SK-N-SH (cell line): Measurements from ENCODE around the gene QTRT2. TPM values are rescaled to one million over a fixed set of nuclear protein-coding genes. Genes with fewer than 3 reads are reported as not detected.

Experiments
- CTCF ChIA-PET: fragments of 300-600, 350-600 bp; formaldehyde crosslinking; extraction: SDS; loops from one replicate; lab custom pipeline; 2021; lab: Yijun Ruan, JAX
- POLR2A ChIA-PET: fragments of 350-600 bp; sonication (Branson Sonifier 250); formaldehyde crosslinking; extraction: SDS; loops from one replicate; lab custom pipeline; 2020; ENCODE audit warnings: antibody characterized with exemption, inconsistent platforms; lab: Yijun Ruan, JAX
- DNase-seq: peaks from one replicate; pipeline ENCODE4 v3.0.0; 2012
- H2AFZ ChIP-seq: fragments of 200-600 bp; sonication (generic); 2 replicates; pipeline ENCODE4 v1.8.1; 2016; ENCODE audit warnings: antibody characterized with exemption, mild to moderate bottlenecking, low read depth
- H3F3A ChIP-seq: fragments of 200-600 bp; sonication (generic); replicated peaks from 2 replicates; pipeline ENCODE3; 2016; ENCODE audit warnings: antibody characterized with exemption, mild to moderate bottlenecking; ENCODE audit not compliant: insufficient read depth
- H3K27ac ChIP-seq, 2 experiments: fragments of 200-500 bp in 1 of 2; fragments of 200-600 bp in 1 of 2; sonication (Bioruptor generic) in 1 of 2; sonication (generic), shearing (Covaris generic) in 1 of 2; 2 replicates each; pipeline versions ENCODE4 v1.5.1 to v1.6.1; 2014 to 2016; ENCODE audit warnings: low read depth in 2 of 2, inconsistent platforms in 1 of 2, low read length in 1 of 2, mild to moderate bottlenecking in 1 of 2, mixed read lengths in 1 of 2
- H3K27me3 ChIP-seq: fragments of 200-600 bp; sonication (generic), shearing (Covaris generic); 2 replicates; pipeline ENCODE4 v1.6.1; 2016; ENCODE audit warnings: mixed run types; ENCODE audit not compliant: insufficient read depth
- H3K36me3 ChIP-seq, 2 experiments: fragments of 200-500 bp in 1 of 2; fragments of 200-600 bp in 1 of 2; sonication (Bioruptor generic) in 1 of 2; sonication (generic) in 1 of 2; replicated peaks in 1 of 2; 2 replicates each; pipeline versions ENCODE3 to v1.5.1; 2014 to 2016; ENCODE audit warnings: low read length in 1 of 2, mild to moderate bottlenecking in 1 of 2; ENCODE audit not compliant: insufficient read depth in 2 of 2, control insufficient read depth in 1 of 2
- H3K4me1 ChIP-seq, 2 experiments: fragments of 200-500 bp in 1 of 2; fragments of 200-600 bp in 1 of 2; sonication (Bioruptor generic) in 1 of 2; sonication (generic), shearing (Covaris generic) in 1 of 2; 2 replicates each; pipeline versions ENCODE4 v1.5.1 to v1.6.1; 2014 to 2016; ENCODE audit warnings: low read depth in 1 of 2, low read length in 1 of 2, mixed run types in 1 of 2; ENCODE audit not compliant: insufficient read depth in 2 of 2, control insufficient read depth in 1 of 2
- H3K4me2 ChIP-seq: fragments of 200-600 bp; sonication (generic), shearing (Covaris generic); 2 replicates; pipeline ENCODE4 v1.6.1; 2017; ENCODE audit warnings: mixed run types
- H3K4me3 ChIP-seq, 2 experiments: fragments of 200-500 bp in 1 of 2; fragments of 200-600 bp in 1 of 2; sonication (Bioruptor generic) in 1 of 2; sonication (generic), shearing (Covaris generic) in 1 of 2; 2 replicates each; pipeline versions ENCODE4 v1.5.1 to v1.8.1; 2014 to 2016; ENCODE audit warnings: low read depth in 2 of 2, inconsistent platforms in 1 of 2, low read length in 1 of 2, mild to moderate bottlenecking in 1 of 2, mixed read lengths in 1 of 2, moderate library complexity in 1 of 2
- H3K79me2 ChIP-seq: fragments of 200-600 bp; sonication (generic); 2 replicates; pipeline ENCODE4 v1.8.1; 2017; ENCODE audit warnings: mild to moderate bottlenecking; ENCODE audit not compliant: insufficient read depth
- H3K9ac ChIP-seq: fragments of 200-600 bp; sonication (generic); 2 replicates; pipeline ENCODE4 v1.6.1; 2017; ENCODE audit warnings: mixed run types
- H3K9me2 ChIP-seq: fragments of 200-600 bp; sonication (generic); 2 replicates; pipeline ENCODE4 v1.6.1; 2017; ENCODE audit warnings: mixed run types
- H3K9me3 ChIP-seq: fragments of 200-600 bp; sonication (generic); 2 replicates; pipeline ENCODE4 v1.6.1; 2017; ENCODE audit warnings: mixed run types, mild to moderate bottlenecking, moderate library complexity
- H4K20me1 ChIP-seq: fragments of 200-600 bp; sonication (generic); 2 replicates; pipeline ENCODE4 v1.6.1; 2017; ENCODE audit warnings: mild to moderate bottlenecking, mixed run types; ENCODE audit not compliant: insufficient read depth
- CHD2 ChIP-seq: fragments of 150-350 bp; IDR thresholded peaks from 2 replicates; pipeline ENCODE4 v1.6.1; 2018; ENCODE audit warnings: low read length; ENCODE audit not compliant: partially characterized antibody
- ELF1 ChIP-seq: IDR thresholded peaks from 2 replicates; pipeline ENCODE4 v1.4.0; 2012
- FOSL2 ChIP-seq: IDR thresholded peaks from 2 replicates; pipeline ENCODE4 v1.4.0; 2012; ENCODE audit warnings: low read depth, mild to moderate bottlenecking, moderate library complexity, borderline replicate concordance
- FOXJ3 ChIP-seq: sonication (generic); formaldehyde crosslinking; IDR thresholded peaks from 2 replicates; pipeline ENCODE4 v1.5.1; 2020; ENCODE audit warnings: mild to moderate bottlenecking, missing genetic modification reagents
- GATA2 ChIP-seq: sonication (generic); formaldehyde crosslinking; IDR thresholded peaks from 2 replicates; pipeline ENCODE4 v1.5.0; 2020; ENCODE audit warnings: mild to moderate bottlenecking, missing genetic modification reagents
- NRF1 ChIP-seq: IDR thresholded peaks from 2 replicates; pipeline ENCODE4 v1.6.1; 2012; ENCODE audit warnings: low read depth, mild to moderate bottlenecking, low read length
- POLR2AphosphoS5 ChIP-seq: IDR thresholded peaks from 2 replicates; pipeline ENCODE4 v1.6.1; 2012; ENCODE audit warnings: low read depth, low read length
- RCOR1 ChIP-seq: fragments of 150-350 bp; IDR thresholded peaks from 2 replicates; pipeline ENCODE4 v1.6.1; 2017; ENCODE audit warnings: antibody characterized with exemption, low read length
- RFX5 ChIP-seq: IDR thresholded peaks from 2 replicates; pipeline ENCODE4 v1.6.1; 2012; ENCODE audit warnings: mild to moderate bottlenecking, improper control_type of control experiment, low read length
- RXRA ChIP-seq: IDR thresholded peaks from 2 replicates; pipeline ENCODE4 v1.4.0; 2012; ENCODE audit warnings: low read depth, mild to moderate bottlenecking, borderline replicate concordance
- SIN3A ChIP-seq: IDR thresholded peaks from 2 replicates; pipeline ENCODE4 v1.6.1; 2012; ENCODE audit warnings: low read depth, mild to moderate bottlenecking, low read length, moderate library complexity, borderline replicate concordance
- SMC3 ChIP-seq: IDR thresholded peaks from 2 replicates; pipeline ENCODE4 v1.6.1; 2012; ENCODE audit warnings: low read depth, low read length, improper control_type of control experiment
- TCF12 ChIP-seq: IDR thresholded peaks from 2 replicates; pipeline ENCODE4 v1.4.0; 2012
- YY1 ChIP-seq: IDR thresholded peaks from 2 replicates; pipeline ENCODE4 v1.4.0; 2012; ENCODE audit warnings: low read depth, mild to moderate bottlenecking
- WGBS: methylation state at CpG from one replicate; pipeline ENCODE4 v1.1.6; 2017; ENCODE audit warnings: low lambda C conversion rate; 5-methylcytosine and 5-hydroxymethylcytosine counted together
- polyA plus RNA-seq, 3 experiments: library from polyadenylated mRNA; depleted of rRNA; stranded (reverse); fragments of >200 nt; gene quantifications; 2 replicates each; pipeline ENCODE4 v1.2.3, GENCODE V29; 2012
- TF ChIP-seq, protein P1 (sequence below): fragments of 200-600 bp; sonication (generic); IDR thresholded peaks from 2 replicates; pipeline ENCODE4 v1.6.1; 2017; ENCODE audit warnings: antibody characterized with exemption, mild to moderate bottlenecking, moderate library complexity
- TF ChIP-seq, protein P2 (sequence below): IDR thresholded peaks from 2 replicates; pipeline ENCODE4 v1.6.1; 2012; ENCODE audit warnings: mild to moderate bottlenecking, low read depth, low read length, moderate library complexity
- TF ChIP-seq, protein P3 (sequence below): IDR thresholded peaks from 2 replicates; pipeline ENCODE4 v1.4.0; 2012; ENCODE audit warnings: low read depth, borderline replicate concordance
- TF ChIP-seq, protein P4 (sequence below): fragments of 150-350 bp; IDR thresholded peaks from 2 replicates; pipeline ENCODE4 v1.6.1; 2017; ENCODE audit warnings: antibody characterized with exemption, low read length, low read depth, borderline replicate concordance

The QTRT2 gene
- polyA plus RNA-seq, 1 of the 3 experiments (the other 2 are of a cell fraction), result 6.2 TPM

DNA sequence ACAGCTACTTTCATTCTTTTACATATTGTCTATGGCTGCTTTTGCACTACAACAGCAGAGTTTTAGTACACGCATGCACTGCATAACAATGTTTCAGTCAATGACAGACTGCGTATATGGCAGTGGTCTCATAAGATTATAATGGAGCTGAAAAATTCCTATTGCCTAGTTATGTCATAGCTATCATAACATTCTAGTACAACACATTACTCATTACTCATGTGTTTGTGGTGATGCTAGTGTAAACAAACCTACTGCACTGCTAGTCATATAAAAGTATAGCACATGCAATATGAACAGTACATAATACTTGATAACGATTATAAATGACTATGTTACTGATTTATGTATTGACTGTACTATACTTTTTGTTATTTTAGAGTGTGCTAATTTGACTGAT, 47.9 kb downstream of the QTRT2 start:
- POLR2A ChIA-PET, result no interaction called here
- no peak for DNase-seq
- Histone ChIP-seq H4K20me1 (no peaks in the 10 kb centered on the region), H3K27me3 (no peaks in the 10 kb centered on the region), H3K4me2 (no peak overlapping the region)
- TF ChIP-seq YY1, result no peak
- TF ChIP-seq RFX5, result no peak
- TF ChIP-seq TCF12, result no peak
- TF ChIP-seq RCOR1, result no peak
- TF ChIP-seq, protein P1, sequence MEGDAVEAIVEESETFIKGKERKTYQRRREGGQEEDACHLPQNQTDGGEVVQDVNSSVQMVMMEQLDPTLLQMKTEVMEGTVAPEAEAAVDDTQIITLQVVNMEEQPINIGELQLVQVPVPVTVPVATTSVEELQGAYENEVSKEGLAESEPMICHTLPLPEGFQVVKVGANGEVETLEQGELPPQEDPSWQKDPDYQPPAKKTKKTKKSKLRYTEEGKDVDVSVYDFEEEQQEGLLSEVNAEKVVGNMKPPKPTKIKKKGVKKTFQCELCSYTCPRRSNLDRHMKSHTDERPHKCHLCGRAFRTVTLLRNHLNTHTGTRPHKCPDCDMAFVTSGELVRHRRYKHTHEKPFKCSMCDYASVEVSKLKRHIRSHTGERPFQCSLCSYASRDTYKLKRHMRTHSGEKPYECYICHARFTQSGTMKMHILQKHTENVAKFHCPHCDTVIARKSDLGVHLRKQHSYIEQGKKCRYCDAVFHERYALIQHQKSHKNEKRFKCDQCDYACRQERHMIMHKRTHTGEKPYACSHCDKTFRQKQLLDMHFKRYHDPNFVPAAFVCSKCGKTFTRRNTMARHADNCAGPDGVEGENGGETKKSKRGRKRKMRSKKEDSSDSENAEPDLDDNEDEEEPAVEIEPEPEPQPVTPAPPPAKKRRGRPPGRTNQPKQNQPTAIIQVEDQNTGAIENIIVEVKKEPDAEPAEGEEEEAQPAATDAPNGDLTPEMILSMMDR, result no peak
- no peak for TF ChIP-seq SIN3A
- no peak for TF ChIP-seq GATA2 (CRISPR knock-in tag)
- TF ChIP-seq FOSL2, result no peak
- TF ChIP-seq NRF1, result no peak
- TF ChIP-seq CHD2, result no peak
- no peak for TF ChIP-seq RXRA
- TF ChIP-seq ELF1, result no peak
- no peak for TF ChIP-seq SMC3
- TF ChIP-seq, protein P2, sequence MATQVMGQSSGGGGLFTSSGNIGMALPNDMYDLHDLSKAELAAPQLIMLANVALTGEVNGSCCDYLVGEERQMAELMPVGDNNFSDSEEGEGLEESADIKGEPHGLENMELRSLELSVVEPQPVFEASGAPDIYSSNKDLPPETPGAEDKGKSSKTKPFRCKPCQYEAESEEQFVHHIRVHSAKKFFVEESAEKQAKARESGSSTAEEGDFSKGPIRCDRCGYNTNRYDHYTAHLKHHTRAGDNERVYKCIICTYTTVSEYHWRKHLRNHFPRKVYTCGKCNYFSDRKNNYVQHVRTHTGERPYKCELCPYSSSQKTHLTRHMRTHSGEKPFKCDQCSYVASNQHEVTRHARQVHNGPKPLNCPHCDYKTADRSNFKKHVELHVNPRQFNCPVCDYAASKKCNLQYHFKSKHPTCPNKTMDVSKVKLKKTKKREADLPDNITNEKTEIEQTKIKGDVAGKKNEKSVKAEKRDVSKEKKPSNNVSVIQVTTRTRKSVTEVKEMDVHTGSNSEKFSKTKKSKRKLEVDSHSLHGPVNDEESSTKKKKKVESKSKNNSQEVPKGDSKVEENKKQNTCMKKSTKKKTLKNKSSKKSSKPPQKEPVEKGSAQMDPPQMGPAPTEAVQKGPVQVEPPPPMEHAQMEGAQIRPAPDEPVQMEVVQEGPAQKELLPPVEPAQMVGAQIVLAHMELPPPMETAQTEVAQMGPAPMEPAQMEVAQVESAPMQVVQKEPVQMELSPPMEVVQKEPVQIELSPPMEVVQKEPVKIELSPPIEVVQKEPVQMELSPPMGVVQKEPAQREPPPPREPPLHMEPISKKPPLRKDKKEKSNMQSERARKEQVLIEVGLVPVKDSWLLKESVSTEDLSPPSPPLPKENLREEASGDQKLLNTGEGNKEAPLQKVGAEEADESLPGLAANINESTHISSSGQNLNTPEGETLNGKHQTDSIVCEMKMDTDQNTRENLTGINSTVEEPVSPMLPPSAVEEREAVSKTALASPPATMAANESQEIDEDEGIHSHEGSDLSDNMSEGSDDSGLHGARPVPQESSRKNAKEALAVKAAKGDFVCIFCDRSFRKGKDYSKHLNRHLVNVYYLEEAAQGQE, result no peak
- TF ChIP-seq FOXJ3 (CRISPR knock-in tag), result no peak
- TF ChIP-seq, protein P3, sequence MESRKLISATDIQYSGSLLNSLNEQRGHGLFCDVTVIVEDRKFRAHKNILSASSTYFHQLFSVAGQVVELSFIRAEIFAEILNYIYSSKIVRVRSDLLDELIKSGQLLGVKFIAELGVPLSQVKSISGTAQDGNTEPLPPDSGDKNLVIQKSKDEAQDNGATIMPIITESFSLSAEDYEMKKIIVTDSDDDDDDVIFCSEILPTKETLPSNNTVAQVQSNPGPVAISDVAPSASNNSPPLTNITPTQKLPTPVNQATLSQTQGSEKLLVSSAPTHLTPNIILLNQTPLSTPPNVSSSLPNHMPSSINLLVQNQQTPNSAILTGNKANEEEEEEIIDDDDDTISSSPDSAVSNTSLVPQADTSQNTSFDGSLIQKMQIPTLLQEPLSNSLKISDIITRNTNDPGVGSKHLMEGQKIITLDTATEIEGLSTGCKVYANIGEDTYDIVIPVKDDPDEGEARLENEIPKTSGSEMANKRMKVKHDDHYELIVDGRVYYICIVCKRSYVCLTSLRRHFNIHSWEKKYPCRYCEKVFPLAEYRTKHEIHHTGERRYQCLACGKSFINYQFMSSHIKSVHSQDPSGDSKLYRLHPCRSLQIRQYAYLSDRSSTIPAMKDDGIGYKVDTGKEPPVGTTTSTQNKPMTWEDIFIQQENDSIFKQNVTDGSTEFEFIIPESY, result no peak
- TF ChIP-seq POLR2AphosphoS5, result no peak
- TF ChIP-seq, protein P4, sequence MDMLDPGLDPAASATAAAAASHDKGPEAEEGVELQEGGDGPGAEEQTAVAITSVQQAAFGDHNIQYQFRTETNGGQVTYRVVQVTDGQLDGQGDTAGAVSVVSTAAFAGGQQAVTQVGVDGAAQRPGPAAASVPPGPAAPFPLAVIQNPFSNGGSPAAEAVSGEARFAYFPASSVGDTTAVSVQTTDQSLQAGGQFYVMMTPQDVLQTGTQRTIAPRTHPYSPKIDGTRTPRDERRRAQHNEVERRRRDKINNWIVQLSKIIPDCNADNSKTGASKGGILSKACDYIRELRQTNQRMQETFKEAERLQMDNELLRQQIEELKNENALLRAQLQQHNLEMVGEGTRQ, result no peak
- TF ChIP-seq, all 33 proteins: peak for 0
- Histone ChIP-seq H3K9me2 (no peaks in the 10 kb centered on the region), H3K9me3 (no peaks in the 10 kb centered on the region), H3K79me2 (no peaks in the 10 kb centered on the region), H2AFZ (no peak overlapping the region), H3K4me3 (no peak overlapping the region), H3K4me1 (no peaks in the 10 kb centered on the region), H3F3A (no peaks in the 10 kb centered on the region), H3K27ac (no peak overlapping the region), H3K36me3 (no peaks in the 10 kb centered on the region), H3K9ac (no peak overlapping the region)
- CTCF ChIA-PET, result no interaction called here
- 80% methylated on average over 3 of the region's 3 CpGs for WGBS
